Cerebellar cortex (tissue), 1 donor: ENCODE measurements around the gene KANSL1.

Source experiments
- DNase-seq: peaks from one replicate; pipeline ENCODE4 v3.0.0-alpha.2; 2015; ENCODE audit warnings: low spot score

The KANSL1 gene

GRCh38 chr17:46001390-46002310 is 191.6 kb downstream of the KANSL1 start:
- DNase-seq = no peak

GRCh38 chr17:46000757-46001156 is 192.5 kb downstream of the KANSL1 start:
- no peak for DNase-seq

GRCh38 chr17:46000292-46000691 is 192.9 kb downstream of the KANSL1 start:
- no peak for DNase-seq

GRCh38 chr17:45999900-46000290 is 193.3 kb downstream of the KANSL1 start:
- DNase-seq = no peak

DNA sequence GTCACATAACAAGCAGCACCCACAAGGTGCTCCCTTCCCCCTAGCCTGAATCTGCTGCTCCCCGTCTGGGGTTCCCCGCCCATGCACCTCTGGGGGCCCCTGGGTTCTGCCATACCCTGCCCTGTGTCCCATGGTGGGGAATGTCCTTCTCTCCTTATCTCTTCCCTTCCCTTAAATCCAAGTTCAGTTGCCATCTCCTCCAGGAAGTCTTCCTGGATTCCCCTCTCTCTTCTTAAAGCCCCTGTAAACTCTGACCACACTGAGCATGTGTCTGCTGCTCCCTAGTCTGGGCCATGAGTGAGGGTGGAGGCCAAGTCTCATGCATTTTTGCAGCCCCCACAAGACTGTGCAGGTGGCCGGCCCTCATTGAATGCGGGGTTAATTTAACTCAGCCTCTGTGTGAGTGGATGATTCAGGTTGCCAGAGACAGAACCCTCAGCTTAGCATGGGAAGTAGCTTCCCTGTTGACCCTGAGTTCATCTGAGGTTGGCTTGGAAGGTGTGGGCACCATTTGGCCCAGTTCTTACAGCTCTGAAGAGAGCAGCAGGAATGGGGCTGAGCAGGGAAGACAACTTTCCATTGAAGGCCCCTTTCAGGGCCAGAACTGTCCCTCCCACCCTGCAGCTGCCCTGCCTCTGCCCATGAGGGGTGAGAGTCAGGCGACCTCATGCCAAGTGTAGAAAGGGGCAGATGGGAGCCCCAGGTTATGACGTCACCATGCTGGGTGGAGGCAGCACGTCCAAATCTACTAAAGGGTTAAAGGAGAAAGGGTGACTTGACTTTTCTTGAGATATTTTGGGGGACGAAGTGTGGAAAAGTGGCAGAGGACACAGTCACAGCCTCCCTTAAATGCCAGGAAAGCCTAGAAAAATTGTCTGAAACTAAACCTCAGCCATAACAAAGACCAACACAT is 194.0 kb downstream of the KANSL1 start, which contains the start of gene STH:
STH (plus strand) TSS at position 264 of the 913 bp plus-strand sequence; CDS start at position 294, 30 bp downstream.
- DNase-seq = no peak

DNA sequence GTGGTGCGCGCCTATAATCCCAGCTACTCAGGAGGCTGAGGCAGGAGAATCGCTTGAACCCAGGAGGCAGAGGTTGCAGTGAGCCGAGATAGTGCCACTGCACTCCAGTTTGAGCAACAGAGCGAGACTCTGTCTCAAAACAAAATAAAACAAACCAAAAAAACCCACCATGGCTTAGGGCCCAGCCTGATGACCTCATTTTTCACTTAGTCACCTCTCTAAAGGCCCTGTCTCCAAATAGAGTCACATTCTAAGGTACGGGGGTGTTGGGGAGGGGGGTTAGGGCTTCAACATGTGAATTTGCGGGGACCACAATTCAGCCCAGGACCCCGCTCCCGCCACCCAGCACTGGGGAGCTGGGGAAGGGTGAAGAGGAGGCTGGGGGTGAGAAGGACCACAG is 195.6 kb downstream of the KANSL1 start:
- no peak for DNase-seq

GRCh38 chr17:45997166-45997565 is 196.1 kb downstream of the KANSL1 start:
- DNase-seq = no peak

DNA sequence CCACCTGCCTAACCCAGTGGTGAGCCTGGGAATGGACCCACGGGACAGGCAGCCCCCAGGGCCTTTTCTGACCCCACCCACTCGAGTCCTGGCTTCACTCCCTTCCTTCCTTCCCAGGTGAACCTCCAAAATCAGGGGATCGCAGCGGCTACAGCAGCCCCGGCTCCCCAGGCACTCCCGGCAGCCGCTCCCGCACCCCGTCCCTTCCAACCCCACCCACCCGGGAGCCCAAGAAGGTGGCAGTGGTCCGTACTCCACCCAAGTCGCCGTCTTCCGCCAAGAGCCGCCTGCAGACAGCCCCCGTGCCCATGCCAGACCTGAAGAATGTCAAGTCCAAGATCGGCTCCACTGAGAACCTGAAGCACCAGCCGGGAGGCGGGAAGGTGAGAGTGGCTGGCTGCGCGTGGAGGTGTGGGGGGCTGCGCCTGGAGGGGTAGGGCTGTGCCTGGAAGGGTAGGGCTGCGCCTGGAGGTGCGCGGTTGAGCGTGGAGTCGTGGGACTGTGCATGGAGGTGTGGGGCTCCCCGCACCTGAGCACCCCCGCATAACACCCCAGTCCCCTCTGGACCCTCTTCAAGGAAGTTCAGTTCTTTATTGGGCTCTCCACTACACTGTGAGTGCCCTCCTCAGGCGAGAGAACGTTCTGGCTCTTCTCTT is 196.8 kb downstream of the KANSL1 start:
- no peak for DNase-seq

- no peak for DNase-seq
These were observed 197.5 kb downstream of the KANSL1 start for GRCh38 chr17:45995627-45996270.

GRCh38 chr17:45994987-45995386 is 198.2 kb downstream of the KANSL1 start:
- no peak for DNase-seq

- DNase-seq = no peak
These were observed 199.1 kb downstream of the KANSL1 start for GRCh38 chr17:45993962-45994627.

DNA sequence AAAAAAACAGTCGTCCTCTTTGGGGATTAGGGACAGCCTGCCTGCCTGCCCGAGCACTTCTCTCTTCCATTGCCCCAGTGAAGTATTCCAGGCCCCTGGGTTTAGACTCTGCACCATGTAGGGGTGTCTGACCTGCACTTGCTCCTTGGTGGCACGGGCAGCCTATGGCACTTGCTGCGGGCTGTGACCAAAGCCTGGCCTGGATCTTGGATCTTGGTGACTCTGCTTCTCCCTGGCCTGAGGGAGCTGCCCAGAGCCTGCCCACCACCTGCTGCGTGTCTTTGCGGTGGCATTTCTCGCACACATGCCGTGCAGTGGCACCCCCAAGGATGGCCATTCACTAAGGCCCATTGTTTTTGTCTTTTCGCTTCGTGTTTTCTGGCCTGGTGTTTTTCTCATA is 200.3 kb downstream of the KANSL1 start:
- no peak for DNase-seq

GRCh38 chr17:45992175-45992574 is 201.1 kb downstream of the KANSL1 start:
- DNase-seq = no peak

- no peak for DNase-seq
These were observed 201.9 kb downstream of the KANSL1 start for GRCh38 chr17:45991341-45991740.

DNA sequence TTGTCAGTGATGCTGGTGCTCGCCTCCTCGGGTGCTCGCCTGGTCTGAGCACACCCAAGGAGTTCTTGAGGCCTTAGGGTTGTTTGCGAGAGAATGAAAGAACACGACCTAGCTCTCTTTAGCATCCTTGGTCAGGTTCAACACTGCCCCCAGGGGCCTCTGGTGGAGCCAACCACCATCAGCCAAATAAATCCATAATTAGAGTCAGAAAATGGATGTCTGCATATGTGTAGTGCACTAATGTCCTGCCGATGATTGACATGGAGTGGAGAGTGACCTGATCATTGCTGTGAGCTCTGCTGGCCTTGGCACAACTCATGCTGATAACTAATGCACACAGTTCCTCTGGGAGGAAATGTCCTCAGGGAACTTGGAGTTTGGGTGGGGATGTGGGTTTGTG is 202.3 kb downstream of the KANSL1 start:
- DNase-seq = no peak

- no peak for DNase-seq
These were observed 203.5 kb downstream of the KANSL1 start for GRCh38 chr17:45989759-45990158.

GRCh38 chr17:45987706-45988105 is 205.5 kb downstream of the KANSL1 start:
- no peak for DNase-seq

DNA sequence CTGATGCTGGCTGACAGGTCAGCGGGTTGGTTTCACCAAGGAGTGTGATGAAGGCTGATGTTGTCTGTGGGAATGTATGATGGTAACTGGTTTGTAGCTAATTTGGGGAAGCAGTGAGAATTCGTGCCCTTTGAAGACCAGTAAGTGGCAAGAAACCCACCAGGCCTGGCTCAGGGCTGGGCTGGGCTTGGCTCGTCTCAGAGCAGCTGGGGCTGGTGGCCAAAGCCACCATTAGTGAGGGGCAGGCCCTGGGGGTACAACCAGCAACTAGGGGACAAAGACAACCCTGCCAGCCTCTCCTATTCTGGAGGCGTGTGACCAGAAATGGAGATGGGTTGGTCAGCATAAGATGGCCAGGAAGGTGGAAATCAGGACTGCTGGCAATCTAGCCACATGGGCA is 207.2 kb downstream of the KANSL1 start:
- no peak for DNase-seq

DNA sequence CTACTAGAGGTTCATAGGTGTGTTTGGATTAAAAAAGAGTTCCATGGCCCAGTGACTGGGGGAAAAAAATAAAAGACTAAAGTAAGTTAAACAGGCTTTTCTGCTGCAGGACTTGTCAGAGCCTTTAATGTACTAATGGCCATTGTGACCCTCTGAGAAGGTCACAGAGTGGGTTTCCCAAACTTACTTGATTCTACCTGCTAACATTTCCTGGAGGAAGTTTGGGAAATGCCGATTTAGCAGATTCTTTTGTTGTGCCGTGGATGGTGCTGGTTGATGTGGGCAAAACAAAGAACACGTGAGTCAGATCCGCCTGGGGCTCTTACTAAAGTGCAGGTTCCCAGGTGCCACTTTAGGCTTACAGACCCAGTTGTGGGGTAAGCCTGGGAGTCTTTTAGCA is 207.8 kb downstream of the KANSL1 start:
- DNase-seq = no peak

DNA sequence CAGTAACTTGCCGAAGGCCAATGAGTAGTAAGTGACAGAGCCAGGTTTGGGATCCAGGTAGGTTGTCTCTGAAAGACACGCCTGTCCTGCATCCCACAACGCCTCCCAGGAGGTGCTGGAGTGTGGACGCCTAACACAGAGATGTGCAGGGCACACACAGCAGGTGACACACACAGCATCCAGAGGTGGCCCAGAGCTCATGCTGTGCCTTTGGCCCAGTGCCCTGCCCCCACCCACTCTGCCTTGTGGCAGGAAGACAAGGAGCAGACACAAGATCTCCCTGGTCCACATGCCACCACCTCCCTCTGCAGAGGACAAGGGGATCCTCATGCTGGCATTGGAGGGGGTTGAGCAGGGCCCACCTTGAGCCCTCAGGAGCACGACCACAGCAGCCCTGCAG is 208.9 kb downstream of the KANSL1 start:
- no peak for DNase-seq
